ENCODE measurements around the gene CDC42EP5. TPM values are rescaled to one million over a fixed set of nuclear protein-coding genes. Genes with fewer than 3 reads are reported as not detected.

The CDC42EP5 gene
- total and polyA plus RNA-seq, 2 donors: 5.2 to 11.0 TPM

Other genes with a start within 250 kb of the CDC42EP5 start
- 0.61 TPM for gene LILRA6, start 230.5 kb downstream of the CDC42EP5 start, total RNA-seq
- gene LILRA6, start 230.5 kb downstream of the CDC42EP5 start, polyA plus RNA-seq: 3.9 TPM
- gene LILRB5, start 216.0 kb downstream of the CDC42EP5 start, total RNA-seq: 1.3 TPM
- 8.3 TPM for gene LILRB5, start 216.0 kb downstream of the CDC42EP5 start, polyA plus RNA-seq
- gene LILRB2, start 192.2 kb downstream of the CDC42EP5 start, total RNA-seq: 0.90 TPM
- gene LILRB2, start 192.2 kb downstream of the CDC42EP5 start, polyA plus RNA-seq: 7.3 TPM
- gene LILRA5, start 160.1 kb downstream of the CDC42EP5 start, total RNA-seq: 1.5 TPM
- gene LILRA5, start 160.1 kb downstream of the CDC42EP5 start, polyA plus RNA-seq: 9.2 TPM
- 2.5 TPM for gene LILRA4, start 134.1 kb downstream of the CDC42EP5 start, total RNA-seq
- 0.89 TPM for gene LILRA4, start 134.1 kb downstream of the CDC42EP5 start, polyA plus RNA-seq
- 127 TPM for gene LAIR1, start 108.4 kb downstream of the CDC42EP5 start, total RNA-seq
- gene LAIR1, start 108.4 kb downstream of the CDC42EP5 start, polyA plus RNA-seq: 128 TPM
- gene TTYH1, start 57.8 kb downstream of the CDC42EP5 start, total RNA-seq: 0.61 TPM
- gene TTYH1, start 57.8 kb downstream of the CDC42EP5 start, polyA plus RNA-seq: 0.43 TPM
- gene LENG8, start 24.1 kb downstream of the CDC42EP5 start, total RNA-seq: 12.7 TPM
- gene LENG8, start 24.1 kb downstream of the CDC42EP5 start, polyA plus RNA-seq: 151 TPM
- gene LENG9, start 9.5 kb downstream of the CDC42EP5 start, total RNA-seq: 2.1 TPM
- gene LENG9, start 9.5 kb downstream of the CDC42EP5 start, polyA plus RNA-seq: 2.2 TPM
- gene LAIR2, start 29.5 kb upstream of the CDC42EP5 start, total RNA-seq: 3.2 TPM
- gene LAIR2, start 29.5 kb upstream of the CDC42EP5 start, polyA plus RNA-seq: 18.5 TPM
- 1.3 TPM for gene LILRA2, start 100.5 kb upstream of the CDC42EP5 start, total RNA-seq
- gene LILRA2, start 100.5 kb upstream of the CDC42EP5 start, polyA plus RNA-seq: 3.2 TPM
- gene LILRA1, start 120.3 kb upstream of the CDC42EP5 start, total RNA-seq: 0.33 TPM
- gene LILRA1, start 120.3 kb upstream of the CDC42EP5 start, polyA plus RNA-seq: 0.32 TPM
- gene LILRB1, start 157.2 kb upstream of the CDC42EP5 start, total RNA-seq: 0.94 TPM
- 5.8 TPM for gene LILRB1, start 157.2 kb upstream of the CDC42EP5 start, polyA plus RNA-seq
- gene LILRB4, start 189.7 kb upstream of the CDC42EP5 start, total RNA-seq: 4.2 TPM
- gene LILRB4, start 189.7 kb upstream of the CDC42EP5 start, polyA plus RNA-seq: 14.4 TPM